GM23338 (cell line): ENCODE measurements around the gene PKHD1. TPM values are rescaled to one million over a fixed set of nuclear protein-coding genes. Genes with fewer than 3 reads are reported as not detected.

Experiments used
- ATAC-seq: fragments of 200-7000 bp; cut with Tn5 transposase; 3 replicates; pipeline ENCODE4 v1.9.1; 2020
- DNase-seq: peaks from one replicate; pipeline ENCODE4 v3.0.0-alpha.2; 2015; ENCODE audit warnings: low spot score
- H2AFZ ChIP-seq: fragments of 200-600 bp; sonication (generic); 2 replicates; pipeline ENCODE4 v1.8.0; 2016; ENCODE audit warnings: antibody characterized with exemption, mild to moderate bottlenecking, moderate library complexity
- H3F3A ChIP-seq: fragments of 200-600 bp; sonication (generic); replicated peaks from 2 replicates; pipeline ENCODE4 v1.8.0; 2017; ENCODE audit warnings: antibody characterized with exemption, mixed run types, low read depth
- H3K27ac ChIP-seq: fragments of 200-600 bp; sonication (generic); 2 replicates; pipeline ENCODE4 v1.6.1; 2016; ENCODE audit warnings: low read depth
- H3K27me3 ChIP-seq: fragments of 200-600 bp; sonication (generic); 2 replicates; pipeline ENCODE4 v1.8.0; 2016; ENCODE audit warnings: mild to moderate bottlenecking, mixed run types, moderate library complexity; ENCODE audit not compliant: insufficient read depth
- H3K36me3 ChIP-seq: fragments of 200-600 bp; sonication (generic); 2 replicates; pipeline ENCODE4 v1.8.0; 2016; ENCODE audit warnings: mild to moderate bottlenecking; ENCODE audit not compliant: insufficient read depth
- H3K4me1 ChIP-seq: fragments of 200-600 bp; sonication (generic); 2 replicates; pipeline ENCODE4 v1.8.0; 2016; ENCODE audit warnings: mild to moderate bottlenecking, moderate library complexity; ENCODE audit not compliant: insufficient read depth
- H3K4me2 ChIP-seq: fragments of 200-600 bp; sonication (generic); 2 replicates; pipeline ENCODE4 v1.7.1; 2017; ENCODE audit warnings: mixed run types
- H3K4me3 ChIP-seq: fragments of 200-600 bp; sonication (generic); 2 replicates; pipeline ENCODE4 v1.6.1; 2016; ENCODE audit warnings: mixed run types
- H3K79me2 ChIP-seq: fragments of 200-600 bp; sonication (generic); replicated peaks from 2 replicates; pipeline ENCODE4 v1.8.0; 2017; ENCODE audit warnings: mild to moderate bottlenecking; ENCODE audit not compliant: insufficient read depth
- H3K9me2 ChIP-seq: fragments of 200-600 bp; sonication (generic); 2 replicates; pipeline ENCODE4 v1.8.0; 2017; ENCODE audit not compliant: insufficient read depth
- H4K20me1 ChIP-seq: fragments of 200-600 bp; sonication (generic); replicated peaks from 2 replicates; pipeline ENCODE4 v1.8.0; 2017; ENCODE audit warnings: mild to moderate bottlenecking; ENCODE audit not compliant: insufficient read depth
- H3K27ac Mint-ChIP-seq: 2 replicates; pipeline ENCODE4 v1.8.0; 2020; ENCODE audit warnings: inconsistent platforms, mild to moderate bottlenecking, moderate library complexity, mixed read lengths
- H3K27me3 Mint-ChIP-seq: 3 replicates; pipeline ENCODE4 v1.8.0; 2022; ENCODE audit warnings: low read depth, mild to moderate bottlenecking, moderate library complexity, mixed read lengths, inconsistent platforms; ENCODE audit not compliant: insufficient read depth, poor library complexity
- H3K36me3 Mint-ChIP-seq: 3 replicates; pipeline ENCODE4 v1.8.0; 2021; ENCODE audit warnings: low read depth, mild to moderate bottlenecking, inconsistent platforms, moderate library complexity, mixed read lengths
- H3K4me1 Mint-ChIP-seq: 3 replicates; pipeline ENCODE4 v1.8.0; 2020; ENCODE audit warnings: mild to moderate bottlenecking, inconsistent platforms, mixed read lengths
- H3K4me3 Mint-ChIP-seq: 3 replicates; pipeline ENCODE4 v1.8.0; 2021; ENCODE audit warnings: moderate library complexity, mild to moderate bottlenecking, inconsistent platforms, mixed read lengths
- H3K9me3 Mint-ChIP-seq: 3 replicates; pipeline ENCODE4 v1.8.0; 2020; ENCODE audit warnings: moderate library complexity, mild to moderate bottlenecking, inconsistent platforms, mixed read lengths
- CREB1 ChIP-seq: fragments of 250-450 bp; sonication (Bioruptor Pico); IDR thresholded peaks from 2 replicates; pipeline ENCODE4 v1.5.0; 2020; ENCODE audit warnings: low read depth, mild to moderate bottlenecking, moderate library complexity
- CTCF ChIP-seq, 2 experiments: fragments of 200-600 bp in 1 of 2; sonication (generic) in 1 of 2; conservative IDR thresholded peaks; 2 replicates each; pipeline versions ENCODE4 v1.5.1 to v1.6.1; 2016 to 2017; ENCODE audit warnings: antibody characterized with exemption in 2 of 2, low read depth in 2 of 2, mild to moderate bottlenecking in 2 of 2, moderate library complexity in 1 of 2
- ETS1 ChIP-seq: IDR thresholded peaks from 2 replicates; pipeline ENCODE4 v1.6.1; 2016; ENCODE audit warnings: antibody characterized with exemption
- EZH2 ChIP-seq: fragments of 200-600 bp; sonication (generic); IDR thresholded peaks from one replicate; pipeline ENCODE4 v1.8.0; 2017; ENCODE audit warnings: antibody characterized with exemption, mild to moderate bottlenecking, low read depth; ENCODE audit not compliant: unreplicated experiment
- EZH2phosphoT487 ChIP-seq: fragments of 200-600 bp; sonication (generic); IDR thresholded peaks from one replicate; pipeline ENCODE4 v1.8.1; 2018; ENCODE audit warnings: antibody characterized with exemption; ENCODE audit not compliant: unreplicated experiment
- JUNB ChIP-seq: IDR thresholded peaks from one replicate; pipeline ENCODE4 v1.6.1; 2016; ENCODE audit warnings: antibody characterized with exemption; ENCODE audit not compliant: unreplicated experiment
- NANOG ChIP-seq: IDR thresholded peaks from 2 replicates; pipeline ENCODE4 v1.6.1; 2016; ENCODE audit warnings: antibody characterized with exemption, borderline replicate concordance
- POLR2AphosphoS5 ChIP-seq: IDR thresholded peaks from 2 replicates; pipeline ENCODE4 v1.6.1; 2016; ENCODE audit warnings: antibody characterized with exemption, low read depth
- REST ChIP-seq: IDR thresholded peaks from one replicate; pipeline ENCODE4 v1.6.1; 2018; ENCODE audit warnings: antibody characterized with exemption; ENCODE audit not compliant: unreplicated experiment
- STAT1 ChIP-seq: IDR thresholded peaks from one replicate; pipeline ENCODE4 v1.6.1; 2016; ENCODE audit warnings: antibody characterized with exemption; ENCODE audit not compliant: unreplicated experiment
- ZNF114 ChIP-seq: fragments of 250-450 bp; sonication (Bioruptor Pico); IDR thresholded peaks from 2 replicates; pipeline ENCODE4 v1.5.0; 2020; ENCODE audit warnings: mild to moderate bottlenecking, moderate library complexity
- ZNF331 ChIP-seq: fragments of 250-450 bp; sonication (Bioruptor Pico); IDR thresholded peaks from 2 replicates; pipeline ENCODE4 v1.5.0; 2020; ENCODE audit warnings: low read depth, mild to moderate bottlenecking, moderate library complexity
- ZNF462 ChIP-seq: fragments of 250-450 bp; sonication (Bioruptor Pico); IDR thresholded peaks from 2 replicates; pipeline ENCODE4 v1.5.0; 2020; ENCODE audit warnings: mild to moderate bottlenecking, moderate library complexity
- polyA plus RNA-seq: library from polyadenylated mRNA; unstranded; fragments of >200 nt; fragmentation: Nextera tagmentation; extraction: Ambion mirVana; gene quantifications from 2 replicates; pipeline ENCODE4 v1.2.1, GENCODE V29; 2016
- total RNA-seq: library from RNA; depleted of rRNA; stranded (reverse); fragments of >200 nt; shearing (Covaris generic); gene quantifications from 2 replicates; pipeline ENCODE4 v1.2.3, GENCODE V29; 2014

The PKHD1 gene
- total and polyA plus RNA-seq, 2 experiments from 2014 or later: 0.03 to 0.07 TPM

GRCh38 chr6:51675020-51675921, 412.1 kb downstream of the PKHD1 start:
- Mint-ChIP-seq H3K4me1 (no peaks in the 10 kb centered on the region), H3K4me3 (no peak overlapping the region), H3K36me3 (no peaks in the 10 kb centered on the region), H3K9me3 (no peaks in the 10 kb centered on the region), H3K27ac (no peak overlapping the region), H3K27me3 (peaks cover 1% of the 10 kb centered on the region)
- no peak for ATAC-seq
- no peak for DNase-seq
- Histone ChIP-seq H3K36me3 (no peaks in the 10 kb centered on the region), H3K4me2 (no peak overlapping the region), H3K4me3 (no peak overlapping the region), H3K4me1 (no peaks in the 10 kb centered on the region), H3K27me3 (no peaks in the 10 kb centered on the region), H3F3A (no peaks in the 10 kb centered on the region), H2AFZ (no peak overlapping the region), H3K79me2 (no peaks in the 10 kb centered on the region), H3K27ac (no peak overlapping the region), H3K9me2 (0 out of 2 replicates have a peak, but pooled peaks cover 4% of the 10 kb centered on the region), H4K20me1 (no peaks in the 10 kb centered on the region)
- no peak for TF ChIP-seq NANOG
- TF ChIP-seq ZNF462 (CRISPR knock-in tag): no peak
- TF ChIP-seq ZNF331 (CRISPR knock-in tag): no peak
- TF ChIP-seq EZH2phosphoT487: no peak
- no peak for TF ChIP-seq REST
- no peak for TF ChIP-seq JUNB
- TF ChIP-seq CTCF (conservative IDR thresholded peaks at IDR 0.05; ENCODE audit: low read depth in 2 of 2): no peak
- no peak for TF ChIP-seq STAT1
- TF ChIP-seq EZH2: no peak
- TF ChIP-seq ETS1: no peak
- no peak for TF ChIP-seq POLR2AphosphoS5
- TF ChIP-seq CREB1: no peak
- TF ChIP-seq ZNF114 (CRISPR knock-in tag): no peak
